Upper lobe of left lung (tissue), 6 donors: ENCODE data around the gene ARHGAP15. TPM values are rescaled to one million over a fixed set of nuclear protein-coding genes. Genes with fewer than 3 reads are reported as not detected.

Experiments
- ATAC-seq, 2 donors: fragments of 200-7000 bp; cut with Tn5 transposase; one replicate each; pipeline ENCODE4 v1.9.1; 2022; ENCODE audit warnings: mild to moderate bottlenecking in 2 of 2, moderate library complexity in 2 of 2; ENCODE audit not compliant: low FRiP score in 2 of 2
- DNase-seq, 2 donors: peaks; one replicate each; pipeline ENCODE4 v3.0.0-alpha.2; 2019 to 2020
- H3K27ac ChIP-seq, 4 donors: fragments of 200-600 bp; sonication (generic); one replicate each; pipeline ENCODE4 v1.5.1; 2016 to 2019
- H3K27me3 ChIP-seq, 4 donors: fragments of 200-600 bp; sonication (generic); one replicate each; pipeline ENCODE4 v1.5.1; 2017 to 2019
- H3K36me3 ChIP-seq, 4 donors: fragments of 200-600 bp; sonication (generic); one replicate each; pipeline ENCODE4 v1.5.1; 2016 to 2019
- H3K4me1 ChIP-seq, 4 donors: fragments of 200-600 bp; sonication (generic); one replicate each; pipeline ENCODE4 v1.5.1; 2018 to 2019
- H3K4me3 ChIP-seq, 4 donors: fragments of 200-600 bp; sonication (generic); one replicate each; pipeline ENCODE4 v1.5.1; 2017 to 2019; ENCODE audit warnings: mild to moderate bottlenecking in 2 of 4, moderate library complexity in 1 of 4
- H3K9me3 ChIP-seq, 4 donors: fragments of 200-600 bp; sonication (generic); one replicate each; pipeline ENCODE4 v1.5.1; 2018 to 2019
- CTCF ChIP-seq, 6 experiments: fragments of 450-650 bp in 4 of 6; fragments of 200-600 bp in 2 of 6; sonication (generic) in 2 of 6; IDR thresholded peaks; one replicate each; pipeline ENCODE4 v1.5.1; 2016 to 2019; ENCODE audit warnings: antibody characterized with exemption in 6 of 6
- EP300 ChIP-seq, 4 donors: sonication (generic); formaldehyde crosslinking; IDR thresholded peaks; one replicate each; pipeline ENCODE4 v1.5.1; 2017; ENCODE audit warnings: antibody characterized with exemption in 4 of 4, control low read depth in 2 of 4
- POLR2A ChIP-seq, 4 donors: fragments of 450-650 bp; IDR thresholded peaks; one replicate each; pipeline ENCODE4 v1.5.1; 2016 to 2017; ENCODE audit warnings: antibody characterized with exemption in 4 of 4, mild to moderate bottlenecking in 2 of 4
- POLR2AphosphoS5 ChIP-seq, 2 donors: sonication (generic); formaldehyde crosslinking; IDR thresholded peaks; one replicate each; pipeline ENCODE4 v1.5.1; 2017; ENCODE audit warnings: antibody characterized with exemption in 2 of 2
- WGBS, 2 donors: methylation state at CpG; one replicate each; pipeline ENCODE4 v1.1.5; 2017 to 2018; 5-methylcytosine and 5-hydroxymethylcytosine counted together
- total RNA-seq, 6 donors: library from RNA; depleted of rRNA in 4 of 6; stranded (reverse); fragments of >200 nt in 4 of 6; gene quantifications; one replicate each; pipeline versions ENCODE4 v1.1.0 to v1.2.1, GENCODE V29; 2016 to 2021
- donor health status: DM: no; HTN: no; CAD: no; lungs with moderate emphysema.
- donor health status: DM: no; HTN: yes; CAD: no; lungs with severe emphysema.

The ARHGAP15 gene
- total RNA-seq, 6 donors from 2014 or later: 11.9 to 57.6 (median 17.5) TPM

DNA sequence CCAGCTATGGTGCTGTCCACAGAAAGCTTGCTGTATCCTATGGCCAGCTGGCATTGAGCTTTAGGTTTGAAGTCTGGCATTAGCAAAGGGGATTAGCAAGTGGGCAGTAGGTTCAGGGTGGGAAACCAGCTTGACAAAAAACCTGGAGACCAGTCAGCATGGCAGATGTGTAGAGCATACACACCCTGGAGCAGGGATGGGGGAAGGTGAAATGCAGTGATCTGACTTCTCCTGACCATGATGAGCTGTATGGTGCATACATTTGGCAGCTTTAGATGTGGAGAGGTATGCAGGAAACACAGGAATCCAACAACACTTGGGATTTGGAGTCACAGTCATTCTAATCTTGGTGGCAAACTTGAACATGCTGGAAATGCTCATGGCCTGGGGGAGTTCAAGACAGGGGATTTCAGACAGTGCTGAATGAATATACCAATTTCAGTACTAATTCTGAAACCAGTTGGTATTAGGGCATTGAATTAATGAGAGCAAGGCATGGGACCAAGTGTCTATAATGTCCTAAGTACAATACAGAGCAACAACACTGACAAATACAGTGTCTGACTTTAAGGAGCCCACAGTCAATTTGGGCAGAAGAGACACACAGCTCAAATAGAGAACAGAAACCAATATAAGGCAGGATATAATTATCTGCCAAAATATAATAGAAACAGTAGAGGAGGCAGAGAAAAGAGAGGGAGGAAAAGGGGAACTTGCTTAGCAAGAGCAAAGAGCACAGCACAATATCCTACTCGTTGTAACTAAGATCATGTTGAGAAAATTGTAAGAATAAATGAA lies 11.8 kb downstream of the ARHGAP15 start:
- no peak overlapping the region for H3K27ac ChIP-seq

DNA sequence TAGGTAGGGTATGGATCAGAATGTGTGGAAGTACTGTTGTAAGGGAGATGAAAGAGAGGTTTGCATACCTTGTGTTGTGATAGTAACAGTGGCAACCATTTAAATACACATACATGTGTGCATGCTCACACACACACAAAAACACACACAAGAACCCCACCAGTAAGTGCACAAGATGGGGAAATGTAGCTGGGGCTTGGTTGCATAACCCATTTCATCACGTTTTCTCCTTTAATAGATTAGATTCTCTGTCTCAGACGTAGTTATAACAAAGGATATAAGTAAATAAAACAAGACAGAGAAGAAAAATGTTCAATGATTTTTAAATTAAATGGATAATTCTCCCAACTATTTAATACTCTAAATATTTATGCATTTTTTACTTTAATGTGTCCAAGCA lies 13.4 kb downstream of the ARHGAP15 start:
- DNase-seq (no peak), ATAC-seq (no peak)
- WGBS, 2 donors: 67 to 79% methylated on average over 2 of the region's 2 CpGs
- TF ChIP-seq EP300 (IDR thresholded peaks at IDR 0.05): no peak
- TF ChIP-seq POLR2A (IDR thresholded peaks at IDR 0.05): no peak
- TF ChIP-seq CTCF (IDR thresholded peaks at IDR 0.05): no peak
- TF ChIP-seq POLR2AphosphoS5 (IDR thresholded peaks at IDR 0.05): no peak
- no peaks in the 10 kb centered on the region for H3K9me3 ChIP-seq
- H3K36me3 ChIP-seq: no peaks in the 10 kb centered on the region
- H3K27me3 ChIP-seq: no peaks in the 10 kb centered on the region
- no peak overlapping the region for H3K4me3 ChIP-seq
- H3K4me1 ChIP-seq: peaks cover 0 to 6% (median 4%) of the 10 kb centered on the region in 4 donors
- H3K27ac ChIP-seq: no peak overlapping the region

More for the DNA sequence above, 11.8 kb downstream of the ARHGAP15 start:
- H3K27me3 ChIP-seq: no peaks in the 10 kb centered on the region
- TF ChIP-seq POLR2AphosphoS5 (IDR thresholded peaks at IDR 0.05): no peak
- no peak for TF ChIP-seq POLR2A (IDR thresholded peaks at IDR 0.05)
- no peak for TF ChIP-seq CTCF (IDR thresholded peaks at IDR 0.05)
- no peak for TF ChIP-seq EP300 (IDR thresholded peaks at IDR 0.05)
- H3K9me3 ChIP-seq: no peaks in the 10 kb centered on the region
- H3K36me3 ChIP-seq: no peaks in the 10 kb centered on the region
- ATAC-seq (peak in 1 of 2 donors; percentile 65), DNase-seq (no peak)
- H3K4me3 ChIP-seq: no peak overlapping the region
- H3K4me1 ChIP-seq: peaks cover 0 to 5% (median 2%) of the 10 kb centered on the region in 4 donors
- WGBS, 2 donors: 63 to 68% methylated on average over 1 of the region's 1 CpG

DNA sequence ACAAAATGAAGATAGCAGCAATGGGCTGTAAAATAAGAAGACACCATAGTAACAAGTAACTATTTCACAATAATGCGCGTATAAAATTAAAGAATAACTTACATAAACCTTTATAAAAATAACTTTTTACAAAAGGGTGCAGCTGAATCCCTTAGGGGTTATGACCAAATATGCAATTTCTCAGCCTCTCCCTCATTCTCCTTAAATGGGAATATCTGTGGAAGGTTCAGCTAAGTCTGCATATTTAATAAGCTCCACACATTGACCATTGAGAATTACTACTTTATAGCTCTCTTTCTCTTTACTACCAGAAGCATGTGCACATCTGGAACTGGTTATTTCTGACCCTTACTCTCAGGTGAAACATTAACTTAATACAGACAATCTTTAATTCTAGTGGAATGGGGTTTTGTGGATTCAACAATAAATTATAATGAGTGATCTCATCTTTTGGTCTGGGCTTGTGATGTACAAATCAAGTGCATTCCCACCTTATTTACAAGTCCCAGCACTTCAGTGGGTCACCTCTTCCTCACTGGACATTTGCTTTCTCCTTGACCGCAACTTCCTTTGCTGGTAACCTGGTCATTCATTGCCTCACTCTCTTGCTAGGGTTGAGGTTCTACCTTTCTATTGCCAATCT lies 15.7 kb downstream of the ARHGAP15 start:
- ATAC-seq: no peak
- H3K4me1 ChIP-seq: peaks cover 0 to 6% (median 3%) of the 10 kb centered on the region in 4 donors
- 94 to 95% methylated on average over 3 of the region's 3 CpGs for WGBS, 2 donors

GRCh38 chr2:143146366-143146765 lies 17.1 kb downstream of the ARHGAP15 start:
- no peak for DNase-seq
- Histone ChIP-seq H3K9me3 (no peaks in the 10 kb centered on the region), H3K36me3 (no peaks in the 10 kb centered on the region), H3K4me1 (peaks cover 0 to 6% (median 3%) of the 10 kb centered on the region in 4 donors), H3K27ac (no peak overlapping the region), H3K4me3 (no peak overlapping the region), H3K27me3 (no peaks in the 10 kb centered on the region)
- 77 to 79% methylated on average over 1 of the region's 1 CpG for WGBS, 2 donors
- no peak for ATAC-seq
- TF ChIP-seq POLR2A (IDR thresholded peaks at IDR 0.05) (no peak), POLR2AphosphoS5 (IDR thresholded peaks at IDR 0.05) (no peak), CTCF (IDR thresholded peaks at IDR 0.05) (no peak), EP300 (IDR thresholded peaks at IDR 0.05) (no peak)

More for the DNA sequence above, 15.7 kb downstream of the ARHGAP15 start:
- no peaks in the 10 kb centered on the region for H3K36me3 ChIP-seq
- H3K27me3 ChIP-seq: no peaks in the 10 kb centered on the region
- H3K4me3 ChIP-seq: no peak overlapping the region
- TF ChIP-seq EP300 (IDR thresholded peaks at IDR 0.05) (no peak), POLR2AphosphoS5 (IDR thresholded peaks at IDR 0.05) (no peak), POLR2A (IDR thresholded peaks at IDR 0.05) (no peak), CTCF (IDR thresholded peaks at IDR 0.05) (no peak)
- no peak for DNase-seq
- no peaks in the 10 kb centered on the region for H3K9me3 ChIP-seq
- peak overlapping the region in 1 of 4 donors; percentile 5 for H3K27ac ChIP-seq
